Suppressor macrophage treated with lipopolysaccharide for 1 hour (primary cell): Measurements from ENCODE around the gene MMD.
A peak's percentile ranks its signal among the peaks of the same experiment; 100 is the strongest.
"Not testable (repeated sequence)": the region's sequence is repeated elsewhere in the genome, so short reads cannot be mapped to it uniquely, and the experiment has no call there.

Source experiments
- DNase-seq, 3 donors: peaks; one replicate each; pipeline ENCODE4 v3.0.0-alpha.2; 2020 to 2022

MMD gene

DNA sequence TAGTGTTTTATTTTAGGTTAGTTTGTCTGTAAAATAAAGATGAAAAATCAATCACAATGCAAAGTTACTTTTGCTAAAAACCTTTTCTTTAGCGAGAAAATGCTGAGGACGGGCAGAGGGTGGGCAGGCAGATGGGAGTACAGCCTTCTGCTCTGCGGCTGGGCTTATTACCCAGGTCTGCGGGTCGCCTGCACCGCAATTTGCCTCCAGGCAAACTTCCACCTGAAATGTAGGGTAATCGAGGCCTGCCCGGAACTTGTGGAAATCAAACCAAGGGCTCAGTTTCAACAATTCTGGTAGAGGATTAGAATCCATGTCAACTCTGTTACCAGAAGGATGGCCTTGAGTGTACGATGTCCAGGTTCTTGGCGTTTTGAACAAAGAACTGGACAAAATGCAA, 22.3 kb upstream of the MMD start:
- no peak for DNase-seq

GRCh38 chr17:55442953-55443683, 21.5 kb upstream of the MMD start:
- no peak for DNase-seq

- DNase-seq = no peak
These were observed 20.8 kb upstream of the MMD start for GRCh38 chr17:55442462-55442861.

- DNase-seq = no peak
These were observed 19.9 kb upstream of the MMD start for GRCh38 chr17:55441544-55441943.

- DNase-seq = peak; percentile 22 to 62 (median 47)
These were observed 18.8 kb upstream of the MMD start for GRCh38 chr17:55440391-55440790.

DNA sequence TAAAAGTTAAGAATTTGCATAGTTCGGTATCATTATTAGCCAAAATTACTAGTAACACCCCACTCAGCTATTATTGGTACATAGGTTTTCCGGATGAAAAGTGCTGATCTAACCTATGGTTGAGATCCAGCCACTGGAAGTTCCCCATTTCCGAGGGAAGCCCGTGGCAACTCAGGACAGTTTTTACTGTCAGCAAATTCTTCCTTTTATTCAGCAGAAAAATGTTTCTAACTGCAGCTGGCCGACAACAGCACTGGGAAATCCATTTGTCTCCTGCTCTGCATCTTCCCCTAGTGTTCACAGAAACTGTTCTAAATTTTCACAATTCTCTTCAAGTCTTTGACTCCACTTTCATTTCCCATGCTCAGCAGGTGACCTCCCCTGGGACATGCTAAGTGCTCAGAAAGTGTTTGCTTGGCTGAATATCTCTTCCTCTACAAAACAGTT, 15.5 kb upstream of the MMD start:
- DNase-seq = peak; percentile 75 to 85 (median 82)

- DNase-seq = no peak
These were observed 14.9 kb upstream of the MMD start for GRCh38 chr17:55436224-55437158.

- DNase-seq = no peak
These were observed 13.8 kb upstream of the MMD start for GRCh38 chr17:55435408-55435807.

DNA sequence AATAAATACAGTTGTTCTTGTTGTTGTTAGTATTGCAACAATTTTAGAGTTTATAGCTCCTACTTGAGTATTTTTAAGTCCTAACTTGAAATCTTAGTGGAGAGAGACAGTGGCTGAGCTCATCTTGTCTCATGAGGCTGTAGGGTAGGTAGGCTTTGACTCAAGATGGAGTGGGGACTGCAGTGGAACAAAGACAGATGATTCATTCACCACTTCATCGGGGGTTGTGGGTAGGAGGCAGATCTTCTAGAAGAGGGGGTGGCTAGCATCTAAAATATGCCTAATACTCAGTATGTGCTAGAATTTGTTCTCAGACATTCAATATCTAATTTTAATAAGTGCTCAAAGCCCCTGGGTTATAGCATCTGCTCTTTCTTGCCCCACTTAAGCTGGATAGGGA, 13.1 kb upstream of the MMD start:
- peak; percentile 56 to 66 (median 63) for DNase-seq

- peak; percentile 49 to 72 (median 66) for DNase-seq
These were observed 12.2 kb upstream of the MMD start for GRCh38 chr17:55433629-55434422.

DNA sequence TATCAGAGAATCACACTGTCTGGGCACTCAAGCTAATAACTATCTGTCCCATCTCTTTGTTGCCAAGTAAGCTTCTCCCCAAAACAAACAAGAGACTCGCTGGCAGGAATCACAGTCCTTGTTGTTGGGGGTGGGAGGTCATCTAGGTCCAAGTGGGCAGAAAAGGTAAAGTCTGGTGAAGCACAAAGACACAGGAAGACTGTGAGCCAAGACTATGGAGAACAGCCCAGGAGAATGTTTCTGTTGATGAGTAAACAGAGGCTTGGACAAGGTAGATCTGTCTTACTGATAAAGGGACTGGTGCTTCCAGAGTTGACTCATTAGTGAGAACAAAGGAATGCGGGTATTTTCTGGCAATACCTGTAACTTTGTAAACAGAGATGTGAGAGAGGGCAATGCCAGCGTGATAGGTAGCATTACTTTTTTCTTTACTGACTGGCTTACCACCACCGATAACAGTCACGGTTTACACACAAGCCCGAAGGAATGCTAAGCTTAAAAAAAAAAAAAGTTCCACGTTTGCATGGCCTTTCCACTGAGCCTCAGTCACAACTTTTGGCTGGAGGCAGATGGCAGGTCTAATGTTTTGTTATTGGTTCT, 11.5 kb upstream of the MMD start:
- no peak for DNase-seq

- DNase-seq = peak in 1 of 3 donors; percentile 37
These were observed 10.9 kb upstream of the MMD start for GRCh38 chr17:55432358-55433028.

DNA sequence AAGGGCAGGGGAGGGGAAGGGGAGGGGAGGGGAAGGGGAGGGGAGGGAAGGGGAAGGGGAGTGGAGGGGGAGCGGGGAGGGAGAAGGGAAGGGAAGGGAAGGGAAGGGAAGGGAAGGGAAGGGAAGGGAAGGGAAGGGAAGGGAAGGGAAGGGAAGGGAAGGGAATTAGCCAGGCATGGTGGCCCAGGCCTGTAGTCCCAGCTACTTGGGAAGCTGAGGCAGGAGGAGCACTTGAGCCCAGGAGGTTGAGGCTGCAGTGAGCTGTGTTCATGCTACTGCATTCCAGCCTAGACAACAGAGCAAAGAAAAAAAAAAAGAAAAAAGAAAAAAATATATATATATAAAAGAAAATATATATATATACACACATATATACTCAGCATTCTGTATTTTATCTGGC, 10.3 kb upstream of the MMD start:
- DNase-seq = not testable (repeated sequence)

DNA sequence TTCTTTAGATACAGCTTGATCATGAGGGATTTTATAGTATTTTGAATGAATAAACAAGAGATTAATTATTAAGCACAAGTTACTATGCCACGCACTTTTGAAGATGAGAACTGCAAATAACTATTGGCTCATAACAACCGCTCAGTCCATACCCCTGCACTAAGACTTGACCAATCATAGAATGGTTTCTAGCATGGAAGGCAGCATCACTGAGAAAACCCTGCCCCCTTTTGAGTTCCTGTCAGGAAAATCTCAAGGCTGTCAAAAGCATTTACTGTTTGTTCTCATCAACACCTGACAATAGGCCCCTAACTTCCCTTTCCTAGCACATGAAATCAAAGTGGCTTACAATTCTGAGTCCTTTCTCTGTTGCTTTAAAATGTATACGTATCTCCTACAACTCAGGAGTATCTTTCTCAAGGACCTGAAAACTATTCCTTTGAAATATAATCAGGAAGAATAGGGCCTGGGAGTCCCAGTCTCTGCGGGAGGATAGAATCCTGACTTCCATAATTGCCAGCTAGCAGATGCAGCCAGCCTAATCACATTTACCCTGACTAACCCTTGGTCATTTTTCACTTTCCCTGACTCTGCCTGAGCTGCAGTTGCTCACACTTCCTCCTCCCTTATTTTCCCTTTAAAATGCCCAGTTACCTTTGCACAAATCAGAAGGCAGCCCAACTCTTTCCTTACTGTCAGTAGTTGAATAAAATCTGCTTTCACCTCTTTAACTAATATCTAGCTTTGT, 9.1 kb upstream of the MMD start:
- DNase-seq = peak; percentile 53 to 64 (median 62)

- DNase-seq = no peak
These were observed 5.9 kb upstream of the MMD start for GRCh38 chr17:55427587-55427882.

GRCh38 chr17:55426851-55427586, 5.4 kb upstream of the MMD start:
- DNase-seq = peak; percentile 63 to 83 (median 82)

DNA sequence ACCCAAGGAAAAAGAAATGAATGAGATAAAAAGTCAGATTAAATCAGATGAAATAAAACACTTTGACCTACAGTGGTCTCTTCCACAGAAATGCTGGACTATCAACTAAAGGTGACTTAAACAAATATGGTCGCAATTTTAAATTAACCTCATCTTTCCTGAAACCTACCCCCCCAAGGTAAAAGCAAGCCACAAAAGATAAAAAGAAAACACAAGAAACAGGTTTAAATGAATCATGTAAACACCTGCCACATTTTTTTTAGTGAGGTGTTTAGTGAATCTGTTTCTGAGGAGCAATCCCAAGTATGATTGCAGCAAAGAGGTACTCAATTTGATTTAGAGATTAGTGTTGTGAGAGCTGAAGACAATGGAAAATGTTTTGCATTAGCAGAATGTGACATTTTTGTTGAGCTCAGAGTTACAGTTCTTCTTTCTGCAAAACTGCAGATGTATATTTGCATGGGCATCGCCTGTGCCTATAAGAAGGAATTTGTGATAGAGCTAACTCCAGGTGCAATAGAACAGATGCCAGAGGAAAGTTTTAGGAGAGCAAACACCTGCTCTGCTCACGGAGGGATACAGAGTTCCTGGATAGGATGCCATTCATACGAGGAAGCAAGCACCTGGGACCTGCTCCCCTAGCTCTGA, 3.4 kb upstream of the MMD start:
- DNase-seq = no peak

DNA sequence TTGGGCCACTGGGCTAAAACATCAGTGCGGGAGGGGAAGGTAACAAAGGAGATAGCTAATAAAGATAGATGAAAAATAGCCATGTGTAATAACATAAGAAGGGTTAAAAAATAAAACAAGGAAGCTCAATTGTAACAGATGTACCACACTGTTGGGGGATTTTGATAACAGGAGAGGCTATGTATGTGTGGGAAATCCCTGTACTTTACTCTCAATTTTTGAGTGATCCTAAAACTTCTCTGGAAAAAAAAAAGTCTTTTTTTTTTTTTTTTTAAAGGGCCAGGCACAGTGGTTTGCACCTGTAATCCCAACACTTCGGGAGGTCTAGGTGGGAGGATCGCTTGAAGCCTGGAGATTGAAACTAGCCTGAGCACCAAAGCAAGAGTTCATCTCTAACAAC, 1.9 kb upstream of the MMD start:
- peak in 1 of 3 donors; percentile 30 for DNase-seq

- DNase-seq = not testable (repeated sequence)
These were observed 1.2 kb upstream of the MMD start for GRCh38 chr17:55422828-55423164.

DNA sequence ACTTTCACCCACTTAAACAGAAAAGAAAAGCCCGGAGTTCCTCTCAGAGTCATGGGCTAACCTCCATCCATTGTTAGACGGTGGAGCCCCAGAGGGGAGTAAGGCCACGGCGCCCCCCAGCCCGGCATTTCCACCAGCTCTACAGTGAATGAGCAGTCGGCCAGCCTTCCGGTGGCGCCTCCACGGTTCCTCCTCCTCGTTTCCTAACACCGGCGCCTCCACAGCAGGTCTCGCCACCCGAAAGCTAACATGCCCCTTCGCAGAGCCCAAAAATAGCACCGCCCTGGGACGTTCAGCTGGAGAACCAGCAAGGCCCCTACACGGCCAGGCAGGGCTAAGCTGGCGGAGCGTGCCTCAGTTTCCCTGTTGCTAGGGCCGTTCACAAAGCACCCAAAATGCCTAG, 858 bp downstream of the MMD start:
- peak; percentile 71 to 74 (median 73) for DNase-seq
